HL-60/S4 treated with phorbol 12-myristate 13-acetate at 8.2 ng/mL for 4 days and 3 days (cell line): ENCODE data around the gene PLB1.

Source experiments
- in situ Hi-C: fragments of 300-500 bp; cut with MboI; formaldehyde crosslinking; loops from 2 replicates; pipeline ENCODE4 v1.15.0; 2022; ENCODE audit warnings: low sequenced_read_pairs

PLB1 gene

GRCh38 chr2:28640908-28641300 is 145.0 kb downstream of the PLB1 start:
- in situ Hi-C loops, result no loop called here

- in situ Hi-C loops, result no loop called here
Observed at GRCh38 chr2:28642796-28643195, 146.9 kb downstream of the PLB1 start.

GRCh38 chr2:28643327-28643726 is 147.5 kb downstream of the PLB1 start:
- in situ Hi-C loops, result no loop called here

GRCh38 chr2:28643911-28644334 is 148.1 kb downstream of the PLB1 start:
- in situ Hi-C loops, result no loop called here

GRCh38 chr2:28644760-28645159 is 148.9 kb downstream of the PLB1 start:
- in situ Hi-C loops, result no loop called here

GRCh38 chr2:28645553-28645952 is 149.7 kb downstream of the PLB1 start:
- in situ Hi-C loops, result no loop called here

- in situ Hi-C loops, result no loop called here
Observed at GRCh38 chr2:28647682-28648081, 151.8 kb downstream of the PLB1 start.

- in situ Hi-C loops, result no loop called here
Observed at GRCh38 chr2:28648147-28648546, 152.3 kb downstream of the PLB1 start.

GRCh38 chr2:28648671-28649395 is 153.0 kb downstream of the PLB1 start:
- in situ Hi-C loops, result no loop called here

- in situ Hi-C loops, result no loop called here
Observed at GRCh38 chr2:28649481-28650265, 153.8 kb downstream of the PLB1 start.

GRCh38 chr2:28650266-28650584 is 154.4 kb downstream of the PLB1 start:
- in situ Hi-C loops, result no loop called here

- in situ Hi-C loops, result no loop called here
Observed at GRCh38 chr2:28652217-28652616, 156.4 kb downstream of the PLB1 start.

- in situ Hi-C loops, result no loop called here
Observed at GRCh38 chr2:28653892-28654662, 158.2 kb downstream of the PLB1 start.

GRCh38 chr2:28654663-28655320 is 158.9 kb downstream of the PLB1 start:
- in situ Hi-C loops, result no loop called here

GRCh38 chr2:28656937-28657615 is 161.2 kb downstream of the PLB1 start:
- in situ Hi-C loops, result no loop called here

GRCh38 chr2:28658369-28658768 is 162.5 kb downstream of the PLB1 start:
- in situ Hi-C loops, result no loop called here

GRCh38 chr2:28659127-28659526 is 163.3 kb downstream of the PLB1 start:
- in situ Hi-C loops, result no loop called here

GRCh38 chr2:28661589-28662001 is 165.7 kb downstream of the PLB1 start:
- in situ Hi-C loops, result no loop called here

GRCh38 chr2:28662044-28662443 is 166.2 kb downstream of the PLB1 start:
- in situ Hi-C loops, result no loop called here

GRCh38 chr2:28662468-28663181 is 166.8 kb downstream of the PLB1 start:
- in situ Hi-C loops, result no loop called here
